SK-N-MC (cell line): ENCODE data around the gene GEMIN4.

Experiments
- EZH2 ChIP-seq: fragments of 200-600 bp; sonication (generic); IDR thresholded peaks from one replicate; pipeline ENCODE4 v1.6.1; 2017; ENCODE audit warnings: antibody characterized with exemption
- FOXP2 ChIP-seq: optimal IDR thresholded peaks from 2 replicates; pipeline ENCODE3; 2011; ENCODE audit warnings: mild to moderate bottlenecking, moderate library complexity; ENCODE audit not compliant: insufficient read depth; ENCODE audit errors: extremely low read length, control extremely low read depth
- POLR2AphosphoS5 ChIP-seq: IDR thresholded peaks from 2 replicates; pipeline ENCODE4 v1.6.1; 2012; ENCODE audit warnings: mild to moderate bottlenecking, low read depth, low read length, borderline replicate concordance

GRCh38 chr17:699345-699744 is 52.7 kb downstream of the GEMIN4 start:
- TF ChIP-seq POLR2AphosphoS5 (no peak), EZH2 (no peak), FOXP2 (no peak)
